Thyroid gland (tissue), 4 donors: ENCODE results near the gene SPATA31E1.

Source experiments
- CTCF ChIP-seq, 6 experiments: fragments of 200-600 bp in 3 of 6; fragments of 450-650 bp in 3 of 6; sonication (generic) in 3 of 6; IDR thresholded peaks; one replicate each; pipeline ENCODE4 v1.5.1; 2016 to 2019; ENCODE audit warnings: antibody characterized with exemption in 6 of 6, mild to moderate bottlenecking in 2 of 6, inconsistent platforms in 1 of 6, moderate library complexity in 1 of 6
- POLR2A ChIP-seq, 2 donors: fragments of 450-650 bp; IDR thresholded peaks; one replicate each; pipeline ENCODE4 v1.6.1; 2017; ENCODE audit warnings: antibody characterized with exemption in 2 of 2, mild to moderate bottlenecking in 2 of 2, moderate library complexity in 1 of 2

GRCh38 chr9:87886933-87887505 lies 4.3 kb downstream of the SPATA31E1 start:
- no peak for TF ChIP-seq CTCF (IDR thresholded peaks at IDR 0.05)
- no peak for TF ChIP-seq POLR2A (IDR thresholded peaks at IDR 0.05)
